Occipital lobe (tissue), 2 donors: Measurements from ENCODE around the gene TLDC2. TPM values are rescaled to one million over a fixed set of nuclear protein-coding genes. Genes with fewer than 3 reads are reported as not detected.
"Not testable (repeated sequence)": the region's sequence is repeated elsewhere in the genome, so short reads cannot be mapped to it uniquely, and the experiment has no call there.

ENCODE experiments used
- DNase-seq: peaks from one replicate; lab custom pipeline; 2025; lab: John Stamatoyannopoulos, UW
- total RNA-seq: library from RNA; depleted of rRNA; stranded (reverse); fragments of >200 nt; gene quantifications from one replicate; pipeline ENCODE4 v1.2.3, GENCODE V29; 2014

Gene TLDC2
- total RNA-seq, 1 donor from 2014 or later, result 0.31 TPM

DNA sequence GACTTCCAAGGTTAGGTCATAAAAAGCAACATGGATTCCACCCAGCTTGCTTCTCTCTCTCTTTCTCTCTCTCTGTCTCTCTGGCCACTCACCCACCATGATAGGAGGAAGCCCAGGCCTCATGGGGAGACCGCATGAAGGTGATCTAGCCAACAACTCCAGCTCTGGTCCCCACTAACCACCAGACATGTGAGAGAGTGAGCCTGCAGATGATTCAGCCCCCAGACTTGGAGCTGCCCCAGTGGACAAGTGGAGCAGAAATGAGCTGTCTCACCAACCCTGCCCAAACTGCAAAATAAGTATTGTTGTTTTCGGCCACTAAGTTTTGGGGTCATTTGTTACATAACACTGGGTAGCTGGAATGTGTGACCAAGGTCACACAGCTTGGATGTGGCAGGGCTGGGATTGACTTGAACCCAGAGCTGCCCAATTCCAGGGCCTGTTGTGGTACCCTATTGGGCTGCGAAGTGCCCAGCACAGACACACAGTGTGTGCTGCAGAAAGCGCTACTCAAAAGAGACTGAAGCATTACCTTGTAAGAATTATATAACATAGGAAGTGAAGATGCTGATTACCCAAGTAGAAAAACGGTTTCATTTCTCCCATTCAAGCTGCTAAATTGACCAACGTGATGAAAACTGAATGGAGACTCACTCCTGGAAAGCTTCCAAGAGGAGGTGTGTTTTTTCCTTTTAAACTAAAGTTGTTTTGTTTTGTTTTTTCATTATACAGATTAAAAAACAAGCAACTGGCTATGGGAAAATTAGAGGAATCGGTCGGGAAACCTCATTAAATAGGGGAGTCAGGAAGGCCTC lies 9.1 kb upstream of the TLDC2 start:
- DNase-seq, result peak; percentile 43

DNA sequence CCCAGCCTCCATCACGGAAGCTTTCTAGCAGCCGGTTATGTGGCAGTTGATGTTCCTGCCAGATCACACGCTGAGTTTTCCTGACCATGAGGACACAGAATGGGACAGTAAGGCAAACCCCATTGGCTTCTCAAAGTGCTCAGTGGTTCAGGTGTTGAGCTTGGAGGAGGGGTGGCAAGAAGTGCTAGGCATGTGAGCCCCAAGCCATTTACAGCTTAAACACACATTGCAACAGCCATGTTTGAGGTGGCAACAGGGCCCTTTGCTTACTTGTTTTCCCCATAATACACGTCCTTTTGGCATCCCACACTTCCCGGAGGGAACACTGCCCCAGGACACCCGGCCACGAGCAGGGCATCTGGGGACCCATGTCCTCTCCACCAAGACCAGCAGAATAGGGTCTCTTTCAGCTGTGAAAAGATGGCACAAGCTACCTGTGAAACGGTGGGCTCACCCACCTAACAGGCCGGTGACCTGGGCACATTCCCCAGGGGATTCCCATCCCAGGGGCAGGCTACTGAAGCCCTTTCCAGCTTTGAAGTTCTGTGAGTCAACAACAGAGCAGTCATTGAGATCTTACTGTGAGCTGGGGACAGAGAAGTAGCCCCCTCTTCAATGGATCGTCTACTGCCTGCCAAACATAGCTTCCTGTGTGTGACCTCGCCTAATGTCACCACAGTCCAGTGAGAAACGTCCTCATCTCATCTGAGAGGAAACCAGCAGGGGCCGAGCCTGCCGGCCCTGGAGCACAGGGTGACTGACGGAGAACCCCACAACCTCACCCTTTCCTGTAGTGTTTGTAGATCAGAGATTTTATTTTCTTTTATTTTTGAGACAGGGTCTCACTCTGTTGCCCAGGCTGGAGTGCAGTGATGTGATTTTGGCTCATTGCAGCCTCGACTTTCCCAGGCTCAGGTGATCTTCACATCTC lies 4.0 kb upstream of the TLDC2 start:
- no peak for DNase-seq

DNA sequence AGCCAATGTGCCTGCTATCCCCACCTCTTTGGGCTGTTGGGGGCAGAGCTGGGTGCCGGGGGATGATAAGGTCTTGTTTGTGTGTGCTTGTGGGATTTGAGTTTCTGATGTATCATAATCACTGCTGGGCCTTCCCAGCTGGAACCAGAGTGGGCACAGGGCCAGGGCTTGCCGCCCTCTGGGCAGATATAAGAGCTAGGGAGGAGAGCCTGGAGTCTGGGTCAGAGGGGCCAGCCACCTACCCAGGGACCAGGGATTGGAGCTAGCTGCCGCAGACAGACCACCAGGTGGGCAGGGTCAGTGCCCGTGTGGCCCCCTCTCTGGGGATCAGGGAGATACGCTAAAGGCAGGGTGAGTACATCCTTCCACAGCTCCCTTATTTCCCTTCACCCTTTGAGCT lies 3.1 kb upstream of the TLDC2 start:
- no peak for DNase-seq

DNA sequence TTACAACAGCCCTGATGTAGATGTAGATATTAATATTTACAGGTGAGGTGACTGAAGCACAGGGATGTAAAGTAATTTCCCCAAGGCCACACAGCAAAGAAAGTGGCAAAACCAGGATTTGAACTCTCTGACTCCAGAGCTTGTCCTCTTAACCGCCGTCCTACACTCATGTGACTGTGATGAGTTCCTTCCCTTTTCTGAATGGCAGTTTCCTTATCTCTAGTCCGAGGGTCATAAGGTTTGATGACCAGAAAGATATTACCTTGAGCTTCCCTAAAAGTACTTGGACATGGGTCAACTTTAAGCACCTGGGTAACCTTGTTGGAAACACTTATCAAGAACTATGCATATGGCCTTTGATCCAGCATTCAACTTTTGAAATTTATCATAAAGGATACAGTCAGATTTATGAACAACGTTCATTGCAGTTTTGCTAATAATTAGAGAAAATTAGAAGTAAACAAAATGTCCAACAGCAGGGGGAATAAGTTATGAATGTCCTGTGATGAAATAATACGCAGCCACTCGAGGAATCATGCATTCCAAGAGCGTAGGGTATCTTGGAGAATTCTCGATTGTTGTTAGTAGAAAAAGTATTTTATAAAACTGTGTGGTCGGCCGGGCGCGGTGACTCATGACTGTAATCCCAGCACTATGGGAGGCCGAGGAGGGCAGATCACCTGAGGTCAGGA lies 2.3 kb upstream of the TLDC2 start:
- DNase-seq, result no peak

DNA sequence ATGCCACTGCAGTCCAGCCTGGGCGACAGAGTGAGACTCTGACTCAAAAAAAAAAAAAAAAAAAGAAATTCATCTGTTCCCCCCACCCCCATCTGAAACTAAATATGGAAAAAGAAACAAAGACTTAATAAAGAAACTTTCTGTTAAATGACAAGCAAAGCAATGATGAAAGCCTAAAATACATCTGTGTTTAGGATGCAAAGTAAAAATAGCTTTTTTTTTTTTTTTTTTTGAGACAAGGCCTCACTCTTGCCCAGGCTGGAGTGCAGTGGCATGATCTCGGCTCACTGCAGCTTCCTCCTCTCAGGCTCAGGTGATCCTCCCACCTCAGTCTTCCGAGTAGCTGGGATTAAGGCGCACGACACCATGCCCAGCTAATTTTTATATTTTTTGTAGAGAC lies 845 bp upstream of the TLDC2 start:
- not testable (repeated sequence) for DNase-seq

DNA sequence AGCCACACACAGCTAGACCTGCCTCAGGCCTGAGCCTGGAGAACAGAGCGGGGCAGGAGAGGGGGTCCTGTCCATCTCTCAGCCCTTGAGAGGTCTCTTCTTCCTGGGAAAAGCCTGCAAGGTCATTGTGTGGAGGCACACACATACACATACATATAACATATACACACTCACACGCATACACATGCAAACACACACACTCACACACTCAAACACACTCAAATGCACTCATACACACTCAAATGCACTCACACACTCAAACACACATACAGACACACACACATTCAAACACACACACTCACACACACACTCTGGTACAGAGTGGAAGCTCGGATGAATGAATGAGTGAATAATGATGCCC lies 515 bp downstream of the TLDC2 start:
- DNase-seq, result no peak

DNA sequence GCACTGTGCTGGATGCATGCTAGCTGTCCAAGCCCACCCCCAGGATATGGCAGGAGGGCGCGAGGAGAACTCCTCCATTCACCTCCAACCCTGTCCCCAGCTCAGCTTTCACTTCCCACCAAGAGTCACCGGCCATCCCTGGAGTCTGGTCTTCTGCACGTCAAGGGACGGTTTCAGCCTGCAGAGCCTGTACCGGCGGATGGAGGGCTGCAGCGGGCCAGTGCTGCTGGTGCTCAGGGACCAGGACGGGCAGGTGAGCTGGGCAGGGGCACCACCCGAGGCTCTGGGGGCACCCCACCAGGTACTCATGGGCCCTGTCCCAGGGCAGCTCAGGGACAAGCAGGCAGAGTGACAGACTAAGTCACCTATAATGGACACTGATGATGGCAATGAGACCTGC lies 3.0 kb downstream of the TLDC2 start:
- no peak for DNase-seq

DNA sequence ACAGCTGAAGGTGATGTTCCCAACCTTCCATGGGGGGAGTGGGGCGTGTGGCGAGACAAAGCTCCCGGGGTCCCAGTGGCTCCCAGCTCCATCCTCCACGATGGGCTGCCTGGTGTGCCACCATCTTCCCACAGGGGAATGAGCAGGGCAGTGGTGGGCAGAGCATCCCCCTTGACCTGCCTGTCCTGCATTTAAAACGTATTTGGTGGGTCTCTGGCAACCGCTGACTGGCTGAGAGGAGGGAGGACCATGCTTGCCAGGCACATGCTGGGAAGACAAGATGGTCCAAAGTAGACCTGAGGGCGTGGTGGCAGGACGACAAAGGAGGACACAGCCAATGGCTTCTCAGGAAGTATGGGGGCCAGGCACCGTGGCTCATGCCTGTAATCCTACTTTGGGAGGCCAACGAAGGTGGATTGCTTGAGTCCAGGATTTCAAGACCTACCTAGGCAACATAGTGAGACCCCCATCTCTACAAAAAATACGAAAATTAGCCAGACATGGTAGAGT lies 4.9 kb downstream of the TLDC2 start:
- no peak for DNase-seq

DNA sequence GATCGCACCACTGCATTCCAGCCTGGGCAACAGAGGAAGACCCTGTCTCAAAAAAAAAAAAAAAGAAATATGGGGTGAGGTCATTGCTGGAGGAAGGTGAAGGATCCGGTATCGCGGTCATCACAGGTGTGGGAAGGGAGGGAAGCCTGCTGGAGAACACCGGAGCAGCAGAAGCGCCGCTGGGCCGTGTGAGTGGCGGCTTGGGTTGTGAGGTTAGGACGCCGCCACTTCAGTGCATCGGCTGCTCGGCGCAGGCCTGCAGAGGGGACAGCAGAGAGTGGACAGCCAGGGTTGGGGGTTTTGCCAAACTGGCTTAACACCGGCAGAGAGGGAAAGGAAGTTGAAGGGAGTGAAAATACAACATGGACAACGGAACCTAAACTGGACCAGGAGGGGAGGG lies 5.4 kb downstream of the TLDC2 start:
- DNase-seq, result no peak

DNA sequence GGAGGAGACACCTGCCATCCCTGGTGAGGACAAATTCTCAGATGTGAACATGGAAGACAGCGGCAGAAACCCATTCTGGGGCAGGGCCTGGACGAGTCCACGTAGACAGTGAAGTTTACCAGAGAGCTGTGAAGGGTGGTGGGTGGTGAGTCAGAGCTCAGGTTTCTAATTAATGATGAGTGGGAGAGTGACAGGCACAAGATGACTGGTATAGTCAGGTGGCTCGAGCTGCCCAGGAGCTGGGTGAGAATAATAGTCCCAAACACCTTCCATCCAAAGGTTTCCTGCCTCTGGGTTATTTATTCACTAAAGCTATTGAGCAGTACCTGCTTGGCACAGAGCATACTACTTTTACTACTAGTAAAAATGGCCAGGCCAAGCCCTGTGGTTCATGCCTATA lies 6.0 kb downstream of the TLDC2 start:
- no peak for DNase-seq

DNA sequence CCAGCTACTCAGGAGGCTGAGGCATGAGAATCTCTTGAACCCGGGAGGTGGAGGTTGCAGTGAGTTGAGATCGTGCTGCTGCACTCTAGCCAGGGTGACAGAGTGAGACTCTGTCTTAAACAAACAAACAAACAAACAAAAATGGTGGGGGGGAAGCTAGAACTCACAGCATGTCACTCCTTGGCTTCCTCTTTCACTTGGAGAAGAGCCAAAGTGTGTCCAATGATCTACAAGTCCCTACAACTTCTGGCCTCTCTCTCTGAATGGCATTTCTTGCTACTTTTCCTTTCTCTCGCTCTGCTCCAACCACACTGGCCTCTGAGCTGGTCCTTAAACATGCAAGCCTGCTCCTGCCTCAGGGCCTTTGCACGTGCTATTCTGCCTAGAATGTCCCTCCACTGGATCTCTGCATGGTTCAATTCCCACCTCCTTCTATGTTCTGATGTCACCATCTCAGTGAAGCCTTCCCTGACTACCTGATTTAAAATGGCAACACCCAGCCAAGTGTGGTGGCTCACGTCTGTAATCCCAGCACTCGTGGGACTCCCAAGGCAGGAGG lies 8.1 kb downstream of the TLDC2 start:
- DNase-seq, result no peak

DNA sequence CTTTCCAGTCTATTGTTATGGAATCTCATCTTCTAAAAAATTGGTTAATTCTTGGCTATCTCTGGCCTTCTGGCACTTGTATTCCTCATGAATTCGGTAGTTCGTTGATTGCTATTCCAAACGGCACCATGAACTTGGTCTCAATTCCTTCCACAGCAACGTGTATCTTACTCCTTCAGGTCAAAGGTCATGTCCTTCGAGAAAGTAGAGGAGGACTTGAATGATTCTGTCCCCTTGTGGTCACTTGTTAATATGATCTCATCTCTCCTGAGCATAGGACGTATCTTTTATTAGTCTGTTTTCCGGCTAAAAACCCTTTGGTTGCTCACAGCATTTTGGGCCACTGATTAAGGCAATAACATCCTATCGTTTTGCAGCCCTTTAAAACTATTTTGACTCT lies 9.4 kb downstream of the TLDC2 start:
- no peak for DNase-seq

DNA sequence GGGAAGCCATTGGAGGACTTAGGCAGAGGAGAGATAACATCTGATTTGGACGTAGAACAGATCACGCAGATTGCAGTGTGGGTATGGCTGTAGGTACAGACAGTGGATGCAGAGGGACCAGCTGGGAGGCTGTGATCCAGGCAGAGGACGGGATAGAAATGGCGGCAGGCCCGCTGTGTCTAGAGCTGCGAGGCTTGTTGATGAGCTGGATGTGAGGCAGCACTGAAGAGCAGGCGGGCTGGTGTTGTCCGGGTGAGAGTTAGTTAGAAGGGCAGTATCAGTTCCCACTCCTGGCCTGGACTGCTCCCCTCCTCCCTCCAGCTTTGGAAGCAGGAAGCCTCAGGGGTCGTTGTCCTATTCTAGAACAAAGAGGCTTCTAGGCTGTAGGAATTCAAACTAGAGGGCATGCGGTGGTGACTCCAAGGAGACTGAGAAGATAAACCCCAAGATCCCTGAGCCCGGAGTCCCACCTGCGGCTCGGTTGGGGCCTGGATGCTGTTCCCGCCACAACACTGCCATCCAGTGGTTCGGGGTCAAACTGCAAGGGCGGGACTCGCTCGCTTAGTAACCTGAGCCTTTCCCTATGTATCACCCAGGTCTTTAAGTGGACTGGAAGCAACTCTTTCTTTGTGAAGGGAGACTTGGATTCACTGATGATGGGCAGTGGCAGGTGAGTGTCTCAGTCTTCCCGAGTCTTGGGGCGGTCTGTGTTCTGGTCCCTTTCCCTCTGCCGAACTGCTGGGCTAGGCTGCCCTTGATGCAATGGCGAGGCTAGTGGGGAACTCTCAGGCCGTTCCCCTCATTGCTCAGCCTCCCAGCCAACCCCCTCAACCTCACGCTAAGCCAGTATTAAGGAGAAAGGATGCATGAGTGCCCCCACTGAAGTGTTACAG lies 11.2 kb downstream of the TLDC2 start:
- peak; percentile 73 for DNase-seq

DNA sequence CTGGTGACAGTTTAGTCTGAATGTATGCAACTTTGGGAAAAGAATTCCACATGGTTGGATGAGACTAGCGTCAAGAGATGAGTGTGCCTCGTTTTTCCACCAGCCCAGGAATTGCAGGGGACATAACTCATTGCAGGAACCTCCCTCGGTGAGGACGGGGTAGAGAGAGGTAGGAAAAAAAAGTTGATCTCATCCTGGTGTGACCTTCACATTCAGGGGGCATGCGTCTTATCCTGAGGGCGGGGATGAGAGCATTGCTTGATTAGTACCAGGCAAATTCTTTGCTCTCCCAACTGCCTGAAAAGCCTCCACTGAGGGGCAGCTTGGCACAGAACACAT lies 11.8 kb downstream of the TLDC2 start:
- DNase-seq, result no peak

DNA sequence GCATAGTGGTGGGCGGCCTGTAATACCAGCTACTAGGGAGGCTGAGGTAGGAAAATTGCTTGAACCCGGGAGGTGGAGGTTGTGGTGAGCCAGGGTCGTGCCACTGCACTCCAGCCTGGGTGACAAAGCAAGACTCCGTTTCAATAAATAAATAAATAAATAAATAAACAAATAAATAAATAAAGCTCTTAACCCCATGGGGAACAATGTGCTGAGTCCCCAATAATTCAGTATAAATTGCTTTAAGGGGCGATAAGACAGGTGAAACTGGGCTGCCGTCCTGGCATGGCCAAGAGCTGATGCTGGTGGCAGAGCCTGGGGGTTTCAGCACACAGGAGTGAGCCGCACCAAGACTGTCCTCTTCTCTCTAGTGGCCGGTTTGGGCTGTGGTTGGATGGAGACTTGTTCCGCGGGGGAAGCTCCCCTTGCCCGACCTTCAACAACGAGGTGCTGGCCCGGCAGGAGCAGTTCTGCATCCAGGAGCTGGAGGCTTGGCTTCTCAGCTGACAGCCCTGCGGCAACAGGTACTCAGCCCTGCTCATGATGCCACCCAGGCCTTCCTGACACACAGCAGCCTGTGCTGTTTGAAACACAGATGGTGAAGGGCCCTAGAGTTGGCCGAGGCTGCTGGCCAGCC lies 13.1 kb downstream of the TLDC2 start:
- no peak for DNase-seq

DNA sequence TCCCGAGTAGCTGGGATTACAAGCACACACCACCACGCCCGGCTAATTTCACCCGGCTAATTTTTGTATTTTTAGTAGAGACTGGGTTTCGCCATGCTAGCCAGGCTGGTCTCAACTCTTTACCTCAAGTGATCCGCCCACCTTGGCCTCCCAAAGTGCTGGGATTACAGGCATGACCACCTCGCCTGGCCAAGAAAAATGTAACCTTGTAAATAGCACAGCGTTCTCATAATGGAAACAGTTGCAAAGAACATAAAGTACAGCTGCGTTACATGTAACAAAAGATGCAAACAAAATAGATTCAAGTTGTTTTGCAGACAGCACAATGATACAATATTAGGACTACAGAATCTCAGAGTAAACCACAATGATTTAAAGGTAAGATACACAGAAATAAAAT lies 14.6 kb downstream of the TLDC2 start:
- DNase-seq, result no peak

DNA sequence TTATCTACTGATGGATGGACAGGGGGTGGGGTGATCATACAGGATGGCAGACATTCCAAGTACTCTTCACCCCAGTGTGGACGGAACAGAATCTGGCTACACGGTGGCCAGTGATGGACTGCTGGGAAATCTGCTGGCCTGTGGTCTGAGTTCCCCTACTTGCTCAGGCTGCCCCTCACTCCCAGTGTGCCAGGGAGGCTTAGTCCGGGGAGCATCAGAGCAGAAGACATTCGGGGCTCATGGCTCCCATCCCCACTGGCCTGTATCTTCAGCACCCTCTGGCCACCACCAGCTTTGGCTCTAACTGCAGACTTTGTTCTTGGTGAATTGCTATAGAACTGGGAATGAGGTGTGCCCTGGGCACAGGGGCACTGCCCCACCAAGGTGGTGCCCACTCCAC lies 15.3 kb downstream of the TLDC2 start:
- no peak for DNase-seq

DNA sequence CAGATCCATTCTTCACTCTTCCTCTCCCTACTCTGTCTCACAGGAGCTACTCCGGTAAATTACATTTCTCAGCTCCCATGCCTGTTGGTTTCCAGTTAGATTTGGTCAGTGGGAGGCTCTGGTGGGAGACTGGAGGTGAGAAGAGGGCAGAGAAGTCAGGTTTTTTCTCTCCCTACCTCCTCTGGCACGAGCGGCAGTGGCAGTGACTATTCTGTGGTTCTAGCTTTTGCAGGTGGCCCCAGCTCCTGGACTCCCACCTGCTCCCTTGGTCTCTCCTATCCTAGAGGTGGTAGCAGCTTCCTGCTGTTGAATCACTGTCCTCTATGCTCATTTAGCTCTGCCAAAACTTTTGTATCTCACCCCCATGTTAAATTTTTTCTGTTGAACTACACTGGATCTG lies 17.9 kb downstream of the TLDC2 start:
- no peak for DNase-seq

DNA sequence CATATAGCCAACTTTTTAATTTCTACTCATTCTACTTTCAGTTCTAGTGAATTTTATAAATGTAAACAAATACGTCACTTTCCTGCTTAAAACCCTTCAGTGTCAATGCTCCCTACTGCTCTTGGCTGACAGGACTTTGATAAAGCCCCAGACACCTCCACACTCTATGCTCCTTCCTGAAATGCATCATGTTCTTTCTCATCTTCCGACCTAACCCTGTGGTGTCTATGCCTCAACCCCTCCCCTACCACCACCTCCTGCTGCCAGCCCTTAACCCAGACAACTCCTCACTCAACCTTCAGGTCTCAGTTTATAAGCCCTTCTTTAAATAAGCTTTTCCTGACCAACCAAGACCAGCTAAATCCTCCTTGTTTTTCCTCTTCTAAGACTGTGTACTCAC lies 19.1 kb downstream of the TLDC2 start:
- DNase-seq, result no peak

DNA sequence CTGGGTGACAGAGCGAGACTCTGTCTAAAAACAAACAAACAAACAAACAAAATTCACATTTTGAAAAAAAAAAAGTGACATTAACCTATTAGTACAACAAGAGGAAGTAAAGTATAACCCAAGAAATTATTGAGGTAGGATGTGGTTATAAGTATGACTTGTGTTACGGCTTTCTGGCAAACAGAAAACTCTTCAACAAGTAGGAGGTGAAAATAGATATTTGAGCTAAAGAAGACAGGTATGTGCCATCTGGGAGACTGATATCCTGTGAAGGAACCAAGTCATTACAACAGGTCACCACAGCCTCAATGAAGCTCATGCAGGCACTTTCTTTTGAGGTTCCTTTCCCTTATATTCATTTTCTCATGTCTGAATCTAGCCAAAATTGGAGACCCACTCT lies 28.8 kb downstream of the TLDC2 start:
- no peak for DNase-seq
